DOHH2 (cell line): ENCODE measurements around the gene HELZ.

ENCODE experiments used
- H3F3A ChIP-seq: fragments of 200-600 bp; sonication (generic), shearing (Covaris generic); 2 replicates; pipeline ENCODE4 v1.6.0; 2016; ENCODE audit warnings: antibody characterized with exemption, mild to moderate bottlenecking; ENCODE audit not compliant: control insufficient read depth, insufficient read depth
- H3K27ac ChIP-seq: fragments of 200-600 bp; sonication (generic); 2 replicates; pipeline ENCODE4 v1.5.1; 2014; ENCODE audit warnings: low read depth, mild to moderate bottlenecking, low read length, moderate library complexity
- H3K27me3 ChIP-seq: fragments of 200-600 bp; sonication (generic); 2 replicates; pipeline ENCODE4 v1.6.1; 2014; ENCODE audit warnings: mild to moderate bottlenecking, low read length, mixed read lengths; ENCODE audit not compliant: control insufficient read depth
- H3K36me3 ChIP-seq: fragments of 200-600 bp; sonication (generic); 2 replicates; pipeline ENCODE4 v1.6.1; 2014; ENCODE audit warnings: mild to moderate bottlenecking, low read length, moderate library complexity, mixed read lengths; ENCODE audit not compliant: control insufficient read depth
- H3K4me1 ChIP-seq: fragments of 200-600 bp; sonication (generic); 2 replicates; pipeline ENCODE4 v1.6.1; 2014; ENCODE audit warnings: mild to moderate bottlenecking, low read length, mixed read lengths; ENCODE audit not compliant: control insufficient read depth
- H3K4me2 ChIP-seq: fragments of 200-600 bp; sonication (generic); 2 replicates; pipeline ENCODE4 v1.6.0; 2014; ENCODE audit warnings: mild to moderate bottlenecking, low read length, moderate library complexity
- H3K4me3 ChIP-seq: fragments of 200-600 bp; sonication (generic); 2 replicates; pipeline ENCODE4 v1.5.1; 2014; ENCODE audit warnings: mild to moderate bottlenecking, low read length, mixed read lengths
- H3K79me2 ChIP-seq: fragments of 200-600 bp; sonication (generic); 2 replicates; pipeline ENCODE4 v1.6.1; 2014; ENCODE audit warnings: mild to moderate bottlenecking, low read length, mixed read lengths; ENCODE audit not compliant: control insufficient read depth
- H3K9me2 ChIP-seq: fragments of 200-600 bp; sonication (generic); replicated peaks from 2 replicates; pipeline ENCODE4 v1.6.1; 2014; ENCODE audit warnings: mild to moderate bottlenecking, low read length, mixed read lengths; ENCODE audit not compliant: control insufficient read depth
- H3K9me3 ChIP-seq: fragments of 200-600 bp; sonication (generic); 2 replicates; pipeline ENCODE4 v1.6.1; 2014; ENCODE audit warnings: antibody characterized with exemption, low read length, mixed read lengths; ENCODE audit not compliant: control insufficient read depth, insufficient read depth
- H4K20me1 ChIP-seq: fragments of 200-600 bp; sonication (generic); 2 replicates; pipeline ENCODE4 v1.6.0; 2014; ENCODE audit warnings: low read depth, mild to moderate bottlenecking, antibody characterized with exemption, low read length, moderate library complexity; ENCODE audit not compliant: control insufficient read depth, insufficient read depth
- CTCF ChIP-seq: fragments of 200-600 bp; sonication (generic); IDR thresholded peaks from one replicate; pipeline ENCODE4 v1.5.1; 2014; ENCODE audit warnings: antibody characterized with exemption, mild to moderate bottlenecking, low read depth, low read length; ENCODE audit not compliant: poor library complexity, severe bottlenecking
- EZH2phosphoT487 ChIP-seq: fragments of 200-600 bp; sonication (generic); IDR thresholded peaks from 2 replicates; pipeline ENCODE4 v1.6.1; 2017; ENCODE audit warnings: borderline replicate concordance, mild to moderate bottlenecking, antibody characterized with exemption, low read length, moderate library complexity, mixed read lengths

The HELZ gene

GRCh38 chr17:67136191-67137025, 108.6 kb downstream of the HELZ start:
- TF ChIP-seq CTCF (no peak), EZH2phosphoT487 (no peak)
- Histone ChIP-seq H3K4me1 (no peaks in the 10 kb centered on the region), H3F3A (no peaks in the 10 kb centered on the region), H3K9me3 (no peaks in the 10 kb centered on the region), H3K4me2 (no peak overlapping the region), H3K4me3 (no peak overlapping the region), H3K79me2 (no peaks in the 10 kb centered on the region), H3K36me3 (peaks cover 42% of the 10 kb centered on the region), H4K20me1 (no peaks in the 10 kb centered on the region), H3K27me3 (no peaks in the 10 kb centered on the region), H3K27ac (no peak overlapping the region), H3K9me2 (no peaks in the 10 kb centered on the region)

- Histone ChIP-seq H3K36me3 (peaks cover 36% of the 10 kb centered on the region), H3K4me3 (no peak overlapping the region), H3K27ac (no peak overlapping the region), H3K79me2 (no peaks in the 10 kb centered on the region), H3K4me1 (no peaks in the 10 kb centered on the region), H3K4me2 (no peak overlapping the region), H4K20me1 (no peaks in the 10 kb centered on the region), H3K9me3 (no peaks in the 10 kb centered on the region), H3K27me3 (no peaks in the 10 kb centered on the region), H3F3A (peaks cover 2% of the 10 kb centered on the region; the same call in 1 of the 2 replicates), H3K9me2 (no peaks in the 10 kb centered on the region)
- TF ChIP-seq EZH2phosphoT487 (no peak), CTCF (no peak)
Measured at GRCh38 chr17:67133161-67133560, 111.8 kb downstream of the HELZ start.

- TF ChIP-seq CTCF (no peak), EZH2phosphoT487 (no peak)
- Histone ChIP-seq H3K9me3 (no peaks in the 10 kb centered on the region), H3K27me3 (no peaks in the 10 kb centered on the region), H3K79me2 (no peaks in the 10 kb centered on the region), H3K4me3 (no peak overlapping the region), H3K36me3 (peaks cover 38% of the 10 kb centered on the region), H3K9me2 (no peaks in the 10 kb centered on the region), H3K4me2 (no peak overlapping the region), H3K27ac (no peak overlapping the region), H4K20me1 (no peaks in the 10 kb centered on the region), H3K4me1 (no peaks in the 10 kb centered on the region), H3F3A (peaks cover 5% of the 10 kb centered on the region; the same call in 1 of the 2 replicates)
Measured at GRCh38 chr17:67132366-67132765, 112.6 kb downstream of the HELZ start.
